ENCODE results near the gene SLC26A8. TPM values are rescaled to one million over a fixed set of nuclear protein-coding genes. Genes with fewer than 3 reads are reported as not detected.
"Not testable (repeated sequence)": the region's sequence is repeated elsewhere in the genome, so short reads cannot be mapped to it uniquely, and the experiment has no call there.

SLC26A8 gene
- total RNA-seq, 1 donor from 2014 or later, result under 0.01 TPM

- Histone ChIP-seq H3K27me3 (ENCODE audit: control insufficient read depth in 3 of 3, insufficient read depth in 3 of 3, low read length in 3 of 3) (no peaks in the 10 kb centered on the region), H3K4me1 (ENCODE audit: control insufficient read depth in 3 of 3, insufficient read depth in 3 of 3, low read length in 3 of 3) (peaks cover 13 to 23% (median 19%) of the 10 kb centered on the region in 3 donors), H3K9ac (ENCODE audit: low read depth in 1 of 3, low read length in 3 of 3) (peak overlapping the region in 2 of 3 donors; percentile 66 to 78), H3K9me3 (ENCODE audit: control insufficient read depth in 3 of 3, low read length in 3 of 3) (no peaks in the 10 kb centered on the region), H3K36me3 (ENCODE audit: control insufficient read depth in 3 of 3, insufficient read depth in 3 of 3, low read length in 3 of 3) (peaks cover 0 to 5% (median 0%) of the 10 kb centered on the region in 3 donors), H3K27ac (ENCODE audit: low read depth, low read length) (no peak overlapping the region), H3K4me3 (ENCODE audit: low read length in 3 of 3) (peak overlapping the region in 2 of 3 donors; percentile 80 to 90)
Measured at GRCh38 chr6:35922139-35922554, 102.3 kb downstream of the SLC26A8 start.

DNA sequence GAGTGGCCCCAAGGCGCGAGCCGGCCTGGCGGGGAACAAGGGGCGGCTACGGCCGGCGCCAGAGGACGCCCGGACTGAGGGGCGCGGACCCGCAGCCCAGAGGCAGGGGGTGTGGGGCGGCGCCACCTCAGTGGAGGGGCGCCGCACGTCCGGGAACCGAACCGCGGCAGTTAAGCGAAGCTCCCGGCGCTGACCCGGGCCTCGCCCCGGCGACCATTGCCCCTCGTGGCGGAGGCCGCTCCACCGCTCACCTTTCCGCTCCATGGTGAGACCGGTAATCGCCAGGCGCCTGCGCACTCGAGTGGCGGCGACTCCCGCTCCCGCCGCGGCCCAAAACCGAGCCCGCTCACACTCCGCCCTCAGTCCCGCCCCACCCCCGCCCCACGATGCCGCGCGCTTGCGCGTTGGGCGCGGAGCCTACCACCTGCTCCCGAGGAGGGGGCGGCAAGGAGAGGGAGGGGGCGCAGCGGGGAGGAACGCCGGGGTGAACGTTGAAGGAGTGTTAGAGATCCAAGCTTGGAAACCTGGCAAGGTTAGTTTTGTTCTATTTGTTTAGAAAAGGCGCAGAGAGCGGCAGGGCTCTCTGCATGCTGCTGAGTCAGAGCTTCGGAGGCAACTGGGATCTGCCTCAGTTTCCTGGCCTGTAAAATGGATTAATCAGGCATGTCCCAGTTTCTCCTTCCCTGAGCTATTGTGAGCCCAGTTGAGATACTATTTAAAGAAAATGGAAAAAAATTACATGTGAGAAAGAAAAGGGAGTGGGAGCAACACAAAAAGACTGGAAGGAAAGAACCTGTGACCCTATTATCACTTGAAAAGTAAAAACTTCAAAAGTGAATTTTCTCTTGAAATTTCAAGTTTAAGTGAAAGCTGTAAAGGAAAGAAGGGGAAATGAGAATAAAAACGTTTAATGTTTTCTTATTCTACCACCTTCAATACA is 103.4 kb downstream of the SLC26A8 start, which contains the start of gene SRPK1:
TSS of gene SRPK1 (minus strand) at position 306 of the 940 bp plus-strand sequence. CDS start at position 264, 42 bp downstream.
- Histone ChIP-seq H3K4me3 (ENCODE audit: low read length in 3 of 3) (peak within 1 kb of the TSS; percentile 80 to 90 (median 89)), H3K27ac (ENCODE audit: low read depth, low read length) (peak within 1 kb of the TSS; percentile 57), H3K36me3 (ENCODE audit: control insufficient read depth in 3 of 3, insufficient read depth in 3 of 3, low read length in 3 of 3) (peaks cover 0 to 5% (median 0%) of the 10 kb centered on the region in 3 donors), H3K27me3 (ENCODE audit: control insufficient read depth in 3 of 3, insufficient read depth in 3 of 3, low read length in 3 of 3) (no peaks in the 10 kb centered on the region), H3K9me3 (ENCODE audit: control insufficient read depth in 3 of 3, low read length in 3 of 3) (no peaks in the 10 kb centered on the region), H3K4me1 (ENCODE audit: control insufficient read depth in 3 of 3, insufficient read depth in 3 of 3, low read length in 3 of 3) (peaks cover 13 to 23% (median 19%) of the 10 kb centered on the region in 3 donors), H3K9ac (ENCODE audit: low read depth in 1 of 3, low read length in 3 of 3) (peak within 1 kb of the TSS; percentile 72 to 83 (median 78))

DNA sequence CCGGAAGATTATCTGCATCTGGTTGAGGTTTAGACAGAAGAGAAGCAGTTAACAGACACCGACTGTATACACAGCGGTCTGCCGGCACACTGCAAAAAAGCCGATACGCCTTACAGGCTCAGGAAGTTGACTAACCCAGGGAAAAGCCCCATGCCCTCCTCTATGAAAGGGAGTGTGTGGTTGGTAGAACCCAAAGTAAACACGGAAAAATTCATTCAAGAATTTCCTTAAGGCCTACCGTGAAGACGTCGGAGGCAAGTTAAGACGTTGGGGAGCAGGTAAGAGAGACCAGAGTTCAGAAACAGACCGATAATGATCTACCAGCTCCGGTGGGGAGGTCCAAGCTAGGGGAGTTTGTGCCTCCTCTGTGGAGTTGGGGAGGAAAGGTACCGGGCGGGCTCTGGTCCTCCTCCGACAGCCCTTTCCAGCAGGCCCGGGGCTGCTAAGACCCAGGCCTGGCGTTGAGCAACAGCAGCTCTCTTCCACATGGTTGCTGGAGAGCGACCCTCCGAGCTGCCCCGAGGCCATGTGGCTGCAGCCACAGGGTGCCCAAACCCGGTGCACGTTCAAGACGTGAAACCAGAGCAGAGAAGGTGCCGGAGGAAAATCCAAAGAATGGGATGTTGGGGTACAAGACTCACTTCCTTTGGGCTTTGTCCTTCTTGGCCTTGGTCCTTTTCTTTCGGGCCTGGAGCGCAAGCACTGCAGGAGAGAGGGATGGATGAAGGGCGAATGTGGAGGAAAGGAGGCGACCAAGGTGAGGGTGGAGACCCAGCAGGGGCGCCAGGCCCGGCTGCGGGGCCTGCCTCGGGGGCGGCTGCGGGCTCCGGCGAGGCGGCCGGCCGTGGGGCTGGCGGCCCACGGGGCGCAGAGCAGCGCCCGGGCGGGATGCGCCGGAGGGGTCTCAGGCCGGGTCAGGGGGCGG is 104.4 kb downstream of the SLC26A8 start:
- Histone ChIP-seq H3K9me3 (ENCODE audit: control insufficient read depth in 3 of 3, low read length in 3 of 3) (no peaks in the 10 kb centered on the region), H3K27ac (ENCODE audit: low read depth, low read length) (no peak overlapping the region), H3K4me3 (ENCODE audit: low read length in 3 of 3) (peak overlapping the region; percentile 80 to 90 (median 83)), H3K36me3 (ENCODE audit: control insufficient read depth in 3 of 3, insufficient read depth in 3 of 3, low read length in 3 of 3) (peaks cover 0 to 5% (median 0%) of the 10 kb centered on the region in 3 donors), H3K9ac (ENCODE audit: low read depth in 1 of 3, low read length in 3 of 3) (peak overlapping the region; percentile 66 to 83 (median 70)), H3K27me3 (ENCODE audit: control insufficient read depth in 3 of 3, insufficient read depth in 3 of 3, low read length in 3 of 3) (no peaks in the 10 kb centered on the region), H3K4me1 (ENCODE audit: control insufficient read depth in 3 of 3, insufficient read depth in 3 of 3, low read length in 3 of 3) (peaks cover 13 to 23% (median 19%) of the 10 kb centered on the region in 3 donors)

GRCh38 chr6:35919085-35919826 is 105.2 kb downstream of the SLC26A8 start:
- H3K9ac ChIP-seq (ENCODE audit: low read depth in 1 of 3, low read length in 3 of 3), result peak overlapping the region; percentile 23 to 70 (median 26)

DNA sequence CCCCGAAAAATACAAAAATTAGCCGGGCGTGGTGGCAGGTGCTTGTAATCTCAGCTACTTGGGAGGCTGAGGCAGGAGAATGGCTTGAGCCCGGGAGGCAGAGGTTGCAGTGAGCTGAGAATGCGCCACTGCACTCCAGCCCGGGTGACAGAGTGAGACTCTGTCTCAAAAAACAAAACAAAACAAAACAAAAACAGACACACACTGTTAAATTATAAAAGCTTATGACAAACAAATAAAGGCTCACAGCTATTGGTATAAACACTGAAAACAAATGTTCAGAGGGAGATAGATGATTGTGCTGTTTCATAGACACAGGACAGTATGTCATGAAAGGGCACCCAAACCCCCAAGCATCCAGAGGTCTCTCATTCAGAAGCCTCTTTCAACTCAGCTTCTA is 107.5 kb downstream of the SLC26A8 start:
- not testable (repeated sequence) for H3K27me3 ChIP-seq (ENCODE audit: control insufficient read depth in 3 of 3, insufficient read depth in 3 of 3, low read length in 3 of 3); H3K27ac ChIP-seq (ENCODE audit: low read depth, low read length); H3K4me3 ChIP-seq (ENCODE audit: low read length in 3 of 3); H3K9ac ChIP-seq (ENCODE audit: low read depth in 1 of 3, low read length in 3 of 3); H3K36me3 ChIP-seq (ENCODE audit: control insufficient read depth in 3 of 3, insufficient read depth in 3 of 3, low read length in 3 of 3); H3K9me3 ChIP-seq (ENCODE audit: control insufficient read depth in 3 of 3, low read length in 3 of 3)
- H3K4me1 ChIP-seq (ENCODE audit: control insufficient read depth in 3 of 3, insufficient read depth in 3 of 3, low read length in 3 of 3), result peaks cover 13 to 19% (median 18%) of the 10 kb centered on the region in 3 donors

More at GRCh38 chr6:35919085-35919826, 105.2 kb downstream of the SLC26A8 start:
- Histone ChIP-seq H3K36me3 (ENCODE audit: control insufficient read depth in 3 of 3, insufficient read depth in 3 of 3, low read length in 3 of 3) (peaks cover 0 to 5% (median 0%) of the 10 kb centered on the region in 3 donors), H3K27me3 (ENCODE audit: control insufficient read depth in 3 of 3, insufficient read depth in 3 of 3, low read length in 3 of 3) (no peaks in the 10 kb centered on the region), H3K4me1 (ENCODE audit: control insufficient read depth in 3 of 3, insufficient read depth in 3 of 3, low read length in 3 of 3) (peaks cover 13 to 23% (median 19%) of the 10 kb centered on the region in 3 donors), H3K27ac (ENCODE audit: low read depth, low read length) (no peak overlapping the region), H3K4me3 (ENCODE audit: low read length in 3 of 3) (peak overlapping the region; percentile 80 to 90 (median 83)), H3K9me3 (ENCODE audit: control insufficient read depth in 3 of 3, low read length in 3 of 3) (no peaks in the 10 kb centered on the region)

DNA sequence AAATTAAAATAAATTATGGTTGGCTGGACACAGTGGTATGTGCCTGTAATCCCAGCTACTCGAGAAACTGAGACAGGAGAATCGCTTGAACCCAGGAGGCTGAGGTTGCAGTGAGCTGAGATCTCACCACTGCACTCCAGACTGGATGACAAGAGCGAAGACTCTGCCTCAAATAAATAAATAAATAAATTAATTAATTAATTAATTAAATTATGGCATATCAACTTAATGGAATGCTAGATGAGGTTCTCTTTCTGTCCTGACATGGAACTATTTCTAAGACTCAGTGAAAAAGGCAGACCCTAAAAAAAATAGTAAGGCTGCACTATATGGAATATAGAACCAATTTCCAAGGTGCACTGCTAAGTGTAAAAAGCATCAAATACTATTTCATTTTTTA is 108.4 kb downstream of the SLC26A8 start:
- no peak overlapping the region for H3K27ac ChIP-seq (ENCODE audit: low read depth, low read length)
- H3K9me3 ChIP-seq (ENCODE audit: control insufficient read depth in 3 of 3, low read length in 3 of 3), result no peaks in the 10 kb centered on the region
- peaks cover 0 to 5% (median 0%) of the 10 kb centered on the region in 3 donors for H3K36me3 ChIP-seq (ENCODE audit: control insufficient read depth in 3 of 3, insufficient read depth in 3 of 3, low read length in 3 of 3)
- no peak overlapping the region for H3K9ac ChIP-seq (ENCODE audit: low read depth in 1 of 3, low read length in 3 of 3)
- H3K27me3 ChIP-seq (ENCODE audit: control insufficient read depth in 3 of 3, insufficient read depth in 3 of 3, low read length in 3 of 3), result no peaks in the 10 kb centered on the region
- no peak overlapping the region for H3K4me3 ChIP-seq (ENCODE audit: low read length in 3 of 3)
- H3K4me1 ChIP-seq (ENCODE audit: control insufficient read depth in 3 of 3, insufficient read depth in 3 of 3, low read length in 3 of 3), result peaks cover 13 to 16% (median 15%) of the 10 kb centered on the region in 3 donors

DNA sequence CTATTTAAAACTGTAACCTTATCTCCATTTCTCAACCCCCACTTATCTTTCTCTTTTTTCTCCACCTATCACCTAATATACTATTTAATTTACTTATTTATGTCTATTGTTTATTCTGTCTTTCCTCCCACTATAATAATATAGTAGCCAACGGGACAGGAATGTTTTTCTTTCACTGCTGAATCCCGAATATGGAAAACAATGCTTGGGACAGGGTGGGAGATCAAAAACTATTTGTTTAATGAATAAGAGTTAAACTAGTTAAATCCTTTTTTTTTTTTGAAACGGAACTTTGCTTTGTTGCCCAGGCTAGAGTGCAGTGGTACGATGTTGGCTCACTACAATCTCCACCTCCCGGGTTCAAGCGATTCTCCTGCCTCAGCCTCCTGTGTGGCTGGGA is 109.9 kb downstream of the SLC26A8 start:
- Histone ChIP-seq H3K9me3 (ENCODE audit: control insufficient read depth in 3 of 3, low read length in 3 of 3) (no peaks in the 10 kb centered on the region), H3K9ac (ENCODE audit: low read depth in 1 of 3, low read length in 3 of 3) (no peak overlapping the region), H3K4me3 (ENCODE audit: low read length in 3 of 3) (no peak overlapping the region), H3K4me1 (ENCODE audit: control insufficient read depth in 3 of 3, insufficient read depth in 3 of 3, low read length in 3 of 3) (peaks cover 5 to 8% (median 7%) of the 10 kb centered on the region in 3 donors), H3K27me3 (ENCODE audit: control insufficient read depth in 3 of 3, insufficient read depth in 3 of 3, low read length in 3 of 3) (no peaks in the 10 kb centered on the region), H3K36me3 (ENCODE audit: control insufficient read depth in 3 of 3, insufficient read depth in 3 of 3, low read length in 3 of 3) (peaks cover 0 to 5% (median 0%) of the 10 kb centered on the region in 3 donors), H3K27ac (ENCODE audit: low read depth, low read length) (no peak overlapping the region)

GRCh38 chr6:35911871-35912653 is 112.4 kb downstream of the SLC26A8 start:
- Histone ChIP-seq H3K27me3 (ENCODE audit: control insufficient read depth in 3 of 3, insufficient read depth in 3 of 3, low read length in 3 of 3) (no peaks in the 10 kb centered on the region), H3K9ac (ENCODE audit: low read depth in 1 of 3, low read length in 3 of 3) (no peak overlapping the region), H3K27ac (ENCODE audit: low read depth, low read length) (no peak overlapping the region), H3K36me3 (ENCODE audit: control insufficient read depth in 3 of 3, insufficient read depth in 3 of 3, low read length in 3 of 3) (no peaks in the 10 kb centered on the region), H3K9me3 (ENCODE audit: control insufficient read depth in 3 of 3, low read length in 3 of 3) (no peaks in the 10 kb centered on the region), H3K4me1 (ENCODE audit: control insufficient read depth in 3 of 3, insufficient read depth in 3 of 3, low read length in 3 of 3) (no peaks in the 10 kb centered on the region), H3K4me3 (ENCODE audit: low read length in 3 of 3) (no peak overlapping the region)

Measured in skeletal muscle tissue (tissue), 4 donors.